Prostate gland (tissue), 2 donors: Measurements from ENCODE around the gene ZNF626. TPM values are rescaled to one million over a fixed set of nuclear protein-coding genes. Genes with fewer than 3 reads are reported as not detected.
A peak's percentile ranks its signal among the peaks of the same experiment; 100 is the strongest.
"Not testable (repeated sequence)": the region's sequence is repeated elsewhere in the genome, so short reads cannot be mapped to it uniquely, and the experiment has no call there.

ENCODE experiments used
- DNase-seq: peaks from one replicate; pipeline ENCODE4 v3.0.0-alpha.2; 2019; ENCODE audit warnings: low spot score
- H3K27ac ChIP-seq, 2 donors: fragments of 200-600 bp; sonication (generic); 2 replicates each; pipeline ENCODE4 v1.5.1; 2017 to 2019
- H3K27me3 ChIP-seq: fragments of 200-600 bp; sonication (generic); replicated peaks from 2 replicates; pipeline ENCODE4 v1.5.1; 2019; ENCODE audit not compliant: insufficient read depth
- H3K36me3 ChIP-seq, 2 donors: fragments of 200-600 bp; sonication (generic); 1 replicate in 1 of 2; 2 replicates in 1 of 2; pipeline versions ENCODE4 v1.5.1 to v1.8.1; 2017 to 2019
- H3K4me1 ChIP-seq: fragments of 200-600 bp; sonication (generic); replicated peaks from 2 replicates; pipeline ENCODE4 v1.5.1; 2019
- H3K4me3 ChIP-seq, 2 donors: fragments of 200-600 bp; sonication (generic); 2 replicates each; pipeline ENCODE4 v1.5.1; 2017 to 2019
- H3K9me3 ChIP-seq: fragments of 200-600 bp; sonication (generic); 2 replicates; pipeline ENCODE4 v1.5.1; 2017
- POLR2A ChIP-seq: fragments of 450-650 bp; IDR thresholded peaks from one replicate; pipeline ENCODE4 v1.6.1; 2016; ENCODE audit warnings: antibody characterized with exemption, mild to moderate bottlenecking
- POLR2AphosphoS5 ChIP-seq: sonication (generic); formaldehyde crosslinking; IDR thresholded peaks from one replicate; pipeline ENCODE4 v1.6.1; 2017; ENCODE audit warnings: antibody characterized with exemption
- WGBS: methylation state at CpG from one replicate; pipeline ENCODE4 v1.1.5; 2018; 5-methylcytosine and 5-hydroxymethylcytosine counted together
- intact Hi-C: fragments of 100-400 bp; cut with DNase I; formaldehyde crosslinking; loops from one replicate; pipeline ENCODE4 v1.14.2; 2022
- total RNA-seq, 2 donors: library from RNA; depleted of rRNA; stranded (reverse); fragments of >200 nt; gene quantifications; one replicate each; pipeline ENCODE4 v1.1.0, GENCODE V29; 2016
- TF ChIP-seq, protein P1 (sequence below), 4 experiments: fragments of 200-600 bp in 2 of 4; fragments of 450-650 bp in 2 of 4; sonication (generic) in 2 of 4; IDR thresholded peaks; 1 replicate in 3 of 4; 2 replicates in 1 of 4; pipeline ENCODE4 v1.5.1; 2016 to 2019; ENCODE audit warnings: antibody characterized with exemption in 4 of 4, mild to moderate bottlenecking in 2 of 4, moderate library complexity in 2 of 4

ZNF626 gene
- total RNA-seq, 2 donors from 2014 or later, result 18.5 to 21.5 TPM

DNA sequence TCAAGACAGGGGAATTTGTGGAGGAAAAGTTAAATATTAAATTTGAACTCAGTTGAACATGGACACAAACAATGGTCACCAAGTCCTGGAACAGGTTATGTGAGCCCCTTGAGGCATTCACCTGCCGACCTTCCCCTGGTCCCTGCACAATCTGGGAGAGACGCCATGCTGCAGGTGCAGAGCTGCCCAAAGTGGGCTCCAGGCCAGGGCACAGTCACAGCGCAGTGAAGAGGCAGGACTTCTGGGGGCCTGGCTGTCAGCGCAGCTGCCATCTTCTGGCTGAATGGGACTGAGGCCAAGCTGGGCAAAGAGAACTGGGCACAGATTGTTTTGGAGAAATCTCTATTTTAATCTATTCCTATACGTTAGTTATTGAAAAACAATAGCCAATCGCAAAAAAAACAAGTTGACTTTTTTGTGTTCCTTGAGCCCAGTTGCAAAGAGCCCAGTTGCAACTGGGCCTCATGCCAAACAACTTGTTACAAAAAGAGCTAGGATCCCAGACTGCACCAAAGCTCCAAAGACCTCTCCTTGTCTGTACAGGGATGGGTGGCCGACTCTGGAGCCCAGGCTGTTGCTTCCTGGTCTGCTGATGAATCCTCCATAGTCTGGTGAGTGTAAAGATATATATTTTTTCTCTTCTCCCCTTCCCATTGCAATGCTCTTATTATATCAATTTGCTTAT, 1.2 kb upstream of the ZNF626 start:
- H3K9me3 ChIP-seq, result no peaks in the 10 kb centered on the region
- no peak for DNase-seq
- no peak overlapping the region for H3K4me3 ChIP-seq
- no peaks in the 10 kb centered on the region for H3K4me1 ChIP-seq
- no peaks in the 10 kb centered on the region for H3K36me3 ChIP-seq
- no peak overlapping the region for H3K27ac ChIP-seq
- TF ChIP-seq, protein P1, sequence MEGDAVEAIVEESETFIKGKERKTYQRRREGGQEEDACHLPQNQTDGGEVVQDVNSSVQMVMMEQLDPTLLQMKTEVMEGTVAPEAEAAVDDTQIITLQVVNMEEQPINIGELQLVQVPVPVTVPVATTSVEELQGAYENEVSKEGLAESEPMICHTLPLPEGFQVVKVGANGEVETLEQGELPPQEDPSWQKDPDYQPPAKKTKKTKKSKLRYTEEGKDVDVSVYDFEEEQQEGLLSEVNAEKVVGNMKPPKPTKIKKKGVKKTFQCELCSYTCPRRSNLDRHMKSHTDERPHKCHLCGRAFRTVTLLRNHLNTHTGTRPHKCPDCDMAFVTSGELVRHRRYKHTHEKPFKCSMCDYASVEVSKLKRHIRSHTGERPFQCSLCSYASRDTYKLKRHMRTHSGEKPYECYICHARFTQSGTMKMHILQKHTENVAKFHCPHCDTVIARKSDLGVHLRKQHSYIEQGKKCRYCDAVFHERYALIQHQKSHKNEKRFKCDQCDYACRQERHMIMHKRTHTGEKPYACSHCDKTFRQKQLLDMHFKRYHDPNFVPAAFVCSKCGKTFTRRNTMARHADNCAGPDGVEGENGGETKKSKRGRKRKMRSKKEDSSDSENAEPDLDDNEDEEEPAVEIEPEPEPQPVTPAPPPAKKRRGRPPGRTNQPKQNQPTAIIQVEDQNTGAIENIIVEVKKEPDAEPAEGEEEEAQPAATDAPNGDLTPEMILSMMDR (IDR thresholded peaks at IDR 0.05), result no peak
- TF ChIP-seq POLR2A, result no peak
- no peak for TF ChIP-seq POLR2AphosphoS5
- 83% methylated on average over 7 of the region's 7 CpGs for WGBS
- intact Hi-C loops, result loop anchor here (10.0 kb wide), 2 partner anchors 98 to 112 kb away; partner anchors contain the start of genes ZNF66 and ZNF737
- H3K27me3 ChIP-seq, result no peaks in the 10 kb centered on the region

DNA sequence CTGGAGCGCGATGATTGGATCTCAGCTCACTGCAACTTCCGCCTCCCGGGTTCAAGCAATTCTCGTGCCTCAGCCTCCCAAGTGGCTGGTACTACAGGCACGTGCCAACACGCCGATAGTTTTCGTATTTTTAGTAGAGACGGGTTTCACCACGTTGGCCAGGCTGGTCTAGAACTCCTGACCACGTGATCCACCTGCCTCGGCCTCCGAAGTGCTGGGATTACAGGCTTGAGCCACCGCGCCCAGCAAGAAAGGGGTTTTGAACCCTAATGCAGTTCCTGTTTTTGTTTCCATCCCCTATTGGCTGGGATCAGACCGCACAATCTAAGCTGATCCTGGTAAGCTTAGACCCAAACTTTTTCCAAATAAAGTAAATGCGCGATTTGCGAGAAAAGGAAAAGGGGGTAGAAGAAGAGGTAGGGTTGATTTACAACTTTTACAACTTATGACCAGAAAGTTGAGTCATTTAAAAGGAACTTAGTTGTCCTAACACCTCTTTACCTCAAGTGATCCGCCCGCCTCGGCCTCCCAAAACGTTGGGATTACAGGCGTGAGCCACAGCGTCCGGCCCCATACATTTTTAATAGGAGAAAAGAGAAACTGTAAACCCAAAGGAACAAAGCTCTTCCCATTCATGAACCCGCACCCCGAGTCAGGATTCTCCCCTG, 764 bp downstream of the ZNF626 start:
- peak overlapping the region; percentile 42 to 62 for H3K4me3 ChIP-seq
- peak overlapping the region; percentile 71 to 84 for H3K27ac ChIP-seq
- DNase-seq, result no peak
- intact Hi-C loops, result loop anchor here (10.0 kb wide), 2 partner anchors 96 to 114 kb away; partner anchors contain the start of genes ZNF66 and ZNF737
- H3K9me3 ChIP-seq, result no peaks in the 10 kb centered on the region
- H3K27me3 ChIP-seq, result no peaks in the 10 kb centered on the region
- 25% methylated on average over 29 of the region's 29 CpGs for WGBS
- TF ChIP-seq POLR2AphosphoS5 (no peak), POLR2A (no peak)
- TF ChIP-seq, protein P1 (IDR thresholded peaks at IDR 0.05), result no peak
- no peaks in the 10 kb centered on the region for H3K36me3 ChIP-seq
- H3K4me1 ChIP-seq, result no peaks in the 10 kb centered on the region

DNA sequence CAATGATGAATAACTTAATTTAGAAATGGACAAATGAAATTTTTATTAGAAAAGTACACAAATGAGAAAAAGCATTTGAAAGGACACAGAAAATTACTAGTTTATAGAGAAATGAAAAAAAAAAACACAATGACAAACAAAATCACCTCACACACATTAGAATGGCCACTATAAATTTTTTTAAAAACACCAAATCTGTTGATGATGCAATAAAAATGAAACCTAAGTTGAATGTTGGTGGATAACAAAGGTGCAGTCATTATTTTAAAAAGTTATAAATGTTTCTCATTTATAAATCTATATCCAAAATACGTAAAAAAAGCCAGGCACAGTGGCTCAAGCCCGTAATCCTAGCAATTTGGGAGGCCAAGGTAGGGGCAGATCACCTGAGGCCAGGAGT, 20.8 kb downstream of the ZNF626 start:
- H3K27me3 ChIP-seq, result no peaks in the 10 kb centered on the region
- H3K27ac ChIP-seq, result no peak overlapping the region
- DNase-seq, result no peak
- WGBS, result 91% methylated on average over 2 of the region's 2 CpGs
- no peak overlapping the region for H3K4me3 ChIP-seq
- H3K9me3 ChIP-seq, result no peaks in the 10 kb centered on the region
- TF ChIP-seq POLR2A (no peak), POLR2AphosphoS5 (no peak)
- TF ChIP-seq, protein P1 (IDR thresholded peaks at IDR 0.05), result no peak
- no peaks in the 10 kb centered on the region for H3K4me1 ChIP-seq
- intact Hi-C loops, result no loop called here
- H3K36me3 ChIP-seq, result peaks cover 0 to 1% of the 10 kb centered on the region in 2 donors

DNA sequence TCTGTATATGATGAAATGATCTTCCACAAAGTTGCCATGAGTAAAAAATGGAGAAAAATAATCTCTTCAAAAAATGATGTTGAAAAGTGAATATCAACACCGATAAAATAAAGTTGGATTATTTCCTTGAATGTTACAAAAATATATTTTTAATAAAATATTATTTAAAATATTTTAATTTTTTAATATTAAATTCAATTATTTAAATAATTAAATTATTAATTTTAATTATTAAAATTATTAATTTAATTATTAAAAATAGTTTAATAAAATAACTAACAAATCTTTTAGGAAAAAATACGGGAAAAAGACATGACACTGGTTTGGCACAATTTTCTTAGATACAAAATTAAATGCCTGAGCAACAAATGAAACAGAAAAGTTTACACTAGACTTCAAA, 21.3 kb downstream of the ZNF626 start:
- no peaks in the 10 kb centered on the region for H3K9me3 ChIP-seq
- TF ChIP-seq POLR2A, result no peak
- no peak for TF ChIP-seq POLR2AphosphoS5
- TF ChIP-seq, protein P1 (IDR thresholded peaks at IDR 0.05), result no peak
- H3K4me1 ChIP-seq, result no peaks in the 10 kb centered on the region
- intact Hi-C loops, result no loop called here
- no peak for DNase-seq
- no peaks in the 10 kb centered on the region for H3K27me3 ChIP-seq
- WGBS, result 94% methylated on average over 2 of the region's 2 CpGs
- H3K4me3 ChIP-seq, result no peak overlapping the region
- peaks cover 0 to 6% of the 10 kb centered on the region in 2 donors for H3K36me3 ChIP-seq
- H3K27ac ChIP-seq, result no peak overlapping the region

DNA sequence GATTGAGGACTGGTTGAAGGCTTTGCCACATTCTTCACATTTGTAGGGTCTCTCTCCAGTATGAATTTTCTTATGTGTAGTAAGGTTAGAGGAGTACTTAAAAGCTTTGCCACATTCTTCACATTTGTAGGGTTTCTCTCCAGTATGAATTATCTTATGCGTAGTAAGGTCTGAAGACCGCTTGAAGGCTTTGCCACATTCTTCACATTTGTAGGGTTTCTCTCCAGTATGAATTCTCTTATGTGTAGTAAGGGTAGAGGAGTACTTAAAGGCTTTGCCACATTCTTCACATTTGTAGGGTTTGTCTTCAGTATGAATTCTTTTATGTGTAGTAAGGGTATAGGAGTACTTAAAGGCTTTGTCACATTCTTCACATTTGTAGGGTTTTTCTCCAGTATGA, 36.8 kb downstream of the ZNF626 start:
- H3K36me3 ChIP-seq, intact Hi-C loops, H3K4me3 ChIP-seq, H3K27me3 ChIP-seq, H3K4me1 ChIP-seq, DNase-seq, H3K9me3 ChIP-seq, H3K27ac ChIP-seq: not testable (repeated sequence)
- 91% methylated on average over 2 of the region's 2 CpGs for WGBS
